Measurements from ENCODE around the gene A2M. TPM values are rescaled to one million over a fixed set of nuclear protein-coding genes. Genes with fewer than 3 reads are reported as not detected.

The A2M gene
- total RNA-seq, 1 experiment from 2014 or later, result not detected

DNA sequence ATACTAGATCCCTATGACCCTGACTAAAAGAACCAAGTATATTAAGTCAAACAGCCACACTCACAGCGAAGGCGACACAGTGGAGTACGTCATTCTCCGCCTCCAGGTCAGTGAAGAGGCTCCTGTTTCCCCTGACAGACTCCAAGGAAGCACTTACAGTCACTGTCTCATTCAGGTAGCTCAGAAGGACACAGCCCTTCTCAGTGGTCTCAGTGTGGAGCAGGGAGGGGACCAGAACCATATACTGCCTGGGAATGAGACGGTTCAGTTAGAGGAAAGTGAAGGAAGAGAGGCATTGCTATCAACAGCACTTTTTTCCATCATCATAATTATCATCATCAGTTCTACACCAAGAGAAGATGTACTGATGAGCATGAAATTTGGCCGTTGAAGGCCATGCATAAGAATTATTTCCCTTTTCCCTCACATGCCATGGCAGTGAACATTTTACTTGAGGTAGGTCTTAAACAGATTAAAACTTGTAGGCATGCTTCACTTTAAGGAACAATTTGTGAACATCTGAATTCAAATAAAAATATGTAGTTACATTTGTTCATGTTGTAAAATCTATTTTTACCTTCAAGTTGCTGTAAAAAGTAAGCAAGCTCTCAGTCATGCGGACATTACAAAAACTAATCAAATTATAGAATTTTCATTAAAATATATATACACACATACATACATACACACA lies 2.3 kb downstream of the A2M start:
- Histone ChIP-seq H3K27ac (ENCODE audit: low read length) (no peak overlapping the region), H4K20me1 (ENCODE audit: low read length) (no peaks in the 10 kb centered on the region), H3K4me3 (ENCODE audit: low read length) (no peak overlapping the region), H3K4me1 (ENCODE audit: insufficient read depth, low read length) (no peaks in the 10 kb centered on the region), H3K27me3 (ENCODE audit: low read length) (peaks cover 48% of the 10 kb centered on the region), H3K36me3 (ENCODE audit: low read depth, low read length) (no peaks in the 10 kb centered on the region), H3K9me3 (ENCODE audit: low read length) (no peaks in the 10 kb centered on the region), H3F3A (ENCODE audit: low read length, unreplicated experiment) (no peaks in the 10 kb centered on the region), H2AFZ (ENCODE audit: low read length) (no peak overlapping the region), H3K9ac (ENCODE audit: low read length) (no peak overlapping the region), H3K79me2 (ENCODE audit: low read length) (no peaks in the 10 kb centered on the region), H3K4me2 (ENCODE audit: low read length) (no peak overlapping the region), H3K9me2 (replicated peaks; ENCODE audit: low read length) (no peaks in the 10 kb centered on the region)
- POLR2A ChIA-PET (ENCODE audit: unreplicated experiment), result no interaction called here
- TF ChIP-seq, protein P1, sequence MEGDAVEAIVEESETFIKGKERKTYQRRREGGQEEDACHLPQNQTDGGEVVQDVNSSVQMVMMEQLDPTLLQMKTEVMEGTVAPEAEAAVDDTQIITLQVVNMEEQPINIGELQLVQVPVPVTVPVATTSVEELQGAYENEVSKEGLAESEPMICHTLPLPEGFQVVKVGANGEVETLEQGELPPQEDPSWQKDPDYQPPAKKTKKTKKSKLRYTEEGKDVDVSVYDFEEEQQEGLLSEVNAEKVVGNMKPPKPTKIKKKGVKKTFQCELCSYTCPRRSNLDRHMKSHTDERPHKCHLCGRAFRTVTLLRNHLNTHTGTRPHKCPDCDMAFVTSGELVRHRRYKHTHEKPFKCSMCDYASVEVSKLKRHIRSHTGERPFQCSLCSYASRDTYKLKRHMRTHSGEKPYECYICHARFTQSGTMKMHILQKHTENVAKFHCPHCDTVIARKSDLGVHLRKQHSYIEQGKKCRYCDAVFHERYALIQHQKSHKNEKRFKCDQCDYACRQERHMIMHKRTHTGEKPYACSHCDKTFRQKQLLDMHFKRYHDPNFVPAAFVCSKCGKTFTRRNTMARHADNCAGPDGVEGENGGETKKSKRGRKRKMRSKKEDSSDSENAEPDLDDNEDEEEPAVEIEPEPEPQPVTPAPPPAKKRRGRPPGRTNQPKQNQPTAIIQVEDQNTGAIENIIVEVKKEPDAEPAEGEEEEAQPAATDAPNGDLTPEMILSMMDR (conservative IDR thresholded peaks at IDR 0.05; ENCODE audit: low read depth, low read length), result no peak
- TF ChIP-seq EZH2 (IDR thresholded peaks at IDR 0.05; ENCODE audit: low read length, unreplicated experiment) (no peak), EZH2phosphoT487 (IDR thresholded peaks at IDR 0.05; ENCODE audit: borderline replicate concordance, low read length) (no peak)
- CTCF ChIA-PET, result no interaction called here
- intact Hi-C loops (cut with micrococcal nuclease), result no loop called here
- BruUV-seq (replicated peaks), result no TSS peak
- ATAC-seq, result no peak
- no peak for DNase-seq

DNA sequence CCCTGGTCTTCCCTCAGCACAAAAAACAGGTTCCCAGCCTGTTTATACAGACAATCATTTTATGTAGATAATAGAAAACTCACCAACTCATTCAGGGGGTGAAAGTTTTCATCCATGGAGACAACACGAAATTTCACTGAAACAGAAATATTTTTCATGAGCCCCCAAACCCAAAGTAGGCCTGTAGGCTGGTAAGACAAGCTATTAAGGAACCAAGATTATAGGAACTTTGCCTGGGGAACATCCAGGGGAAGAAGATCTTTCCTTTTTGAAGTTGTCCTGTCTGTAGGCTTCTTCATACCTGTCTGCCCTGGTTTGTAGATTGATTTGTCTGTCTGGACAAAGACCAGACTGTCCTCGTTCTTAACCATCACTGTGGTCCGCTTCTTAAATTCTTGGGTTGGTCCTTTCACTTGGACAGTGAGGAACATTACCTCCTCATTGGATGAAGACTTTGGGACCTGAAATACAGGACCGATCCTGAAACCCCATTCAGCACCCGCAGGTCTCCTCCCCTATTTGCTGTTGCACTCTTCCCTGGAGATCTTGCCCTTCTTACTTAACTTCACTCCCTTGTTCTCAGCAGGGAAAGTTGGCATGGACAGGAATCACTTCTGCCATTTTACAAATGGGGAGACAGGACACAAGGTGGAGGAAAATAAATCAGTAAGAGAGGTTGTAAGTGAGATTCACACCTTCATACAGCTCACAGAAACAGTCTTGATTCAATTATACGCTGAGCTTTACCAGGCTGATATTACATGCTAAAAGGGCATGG lies 3.5 kb downstream of the A2M start:
- H3K79me2 ChIP-seq (ENCODE audit: low read length), result no peaks in the 10 kb centered on the region
- H2AFZ ChIP-seq (ENCODE audit: low read length), result no peak overlapping the region
- H3K4me3 ChIP-seq (ENCODE audit: low read length), result no peak overlapping the region
- no peaks in the 10 kb centered on the region for H3K4me1 ChIP-seq (ENCODE audit: insufficient read depth, low read length)
- CTCF ChIA-PET, result no interaction called here
- DNase-seq (no peak), ATAC-seq (no peak)
- H3K4me2 ChIP-seq (ENCODE audit: low read length), result no peak overlapping the region
- no peaks in the 10 kb centered on the region for H3K36me3 ChIP-seq (ENCODE audit: low read depth, low read length)
- no peak overlapping the region for H3K9ac ChIP-seq (ENCODE audit: low read length)
- intact Hi-C loops (cut with micrococcal nuclease), result no loop called here
- H3K27ac ChIP-seq (ENCODE audit: low read length), result no peak overlapping the region
- H3K9me3 ChIP-seq (ENCODE audit: low read length), result no peaks in the 10 kb centered on the region
- POLR2A ChIA-PET (ENCODE audit: unreplicated experiment), result no interaction called here
- no peaks in the 10 kb centered on the region for H3K9me2 ChIP-seq (replicated peaks; ENCODE audit: low read length)
- no peaks in the 10 kb centered on the region for H4K20me1 ChIP-seq (ENCODE audit: low read length)
- TF ChIP-seq EZH2 (IDR thresholded peaks at IDR 0.05; ENCODE audit: low read length, unreplicated experiment), result no peak
- TF ChIP-seq EZH2phosphoT487 (IDR thresholded peaks at IDR 0.05; ENCODE audit: borderline replicate concordance, low read length), result no peak
- TF ChIP-seq, protein P1 (conservative IDR thresholded peaks at IDR 0.05; ENCODE audit: low read depth, low read length), result no peak
- peaks cover 51% of the 10 kb centered on the region for H3K27me3 ChIP-seq (ENCODE audit: low read length)
- H3F3A ChIP-seq (ENCODE audit: low read length, unreplicated experiment), result no peaks in the 10 kb centered on the region
- BruUV-seq (replicated peaks), result no TSS peak

DNA sequence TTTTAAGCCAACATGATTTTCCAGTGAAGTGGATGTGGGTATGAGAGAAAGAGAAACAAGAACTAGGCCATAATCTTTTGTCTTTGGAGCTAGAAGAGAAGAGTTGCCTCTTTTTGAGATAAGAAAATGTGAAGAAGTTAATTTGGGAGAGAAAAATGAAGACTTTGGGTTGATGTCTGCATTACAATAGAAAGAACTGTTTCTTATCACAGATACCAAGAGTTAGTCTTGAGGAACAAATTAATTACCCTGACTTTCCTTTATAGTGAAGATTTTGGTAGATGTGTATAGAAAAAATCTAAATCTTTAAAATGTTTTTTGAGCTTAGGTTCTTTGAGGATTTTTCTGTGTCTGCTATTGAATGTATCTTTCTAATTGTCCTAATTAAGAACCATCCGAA lies 4.2 kb downstream of the A2M start:
- BruUV-seq (replicated peaks), result no TSS peak
- Histone ChIP-seq H3K9ac (ENCODE audit: low read length) (no peak overlapping the region), H3K79me2 (ENCODE audit: low read length) (no peaks in the 10 kb centered on the region), H3K9me2 (replicated peaks; ENCODE audit: low read length) (no peaks in the 10 kb centered on the region), H2AFZ (ENCODE audit: low read length) (no peak overlapping the region), H3K27ac (ENCODE audit: low read length) (no peak overlapping the region), H3K4me2 (ENCODE audit: low read length) (no peak overlapping the region), H3K36me3 (ENCODE audit: low read depth, low read length) (no peaks in the 10 kb centered on the region), H3K27me3 (ENCODE audit: low read length) (peaks cover 48% of the 10 kb centered on the region), H3F3A (ENCODE audit: low read length, unreplicated experiment) (no peaks in the 10 kb centered on the region), H3K4me3 (ENCODE audit: low read length) (no peak overlapping the region), H3K9me3 (ENCODE audit: low read length) (no peaks in the 10 kb centered on the region), H3K4me1 (ENCODE audit: insufficient read depth, low read length) (no peaks in the 10 kb centered on the region), H4K20me1 (ENCODE audit: low read length) (no peaks in the 10 kb centered on the region)
- DNase-seq, result no peak
- ATAC-seq, result no peak
- ChIA-PET CTCF (no interaction called here), POLR2A (ENCODE audit: unreplicated experiment) (no interaction called here)
- intact Hi-C loops (cut with micrococcal nuclease), result no loop called here
- TF ChIP-seq EZH2phosphoT487 (IDR thresholded peaks at IDR 0.05; ENCODE audit: borderline replicate concordance, low read length), result no peak
- TF ChIP-seq EZH2 (IDR thresholded peaks at IDR 0.05; ENCODE audit: low read length, unreplicated experiment), result no peak
- TF ChIP-seq, protein P1 (conservative IDR thresholded peaks at IDR 0.05; ENCODE audit: low read depth, low read length), result no peak

All from PC-3 (cell line).